WERI-Rb-1 (cell line): ENCODE measurements around the gene RUSF1.

Source experiments
- DNase-seq: peaks from one replicate; pipeline ENCODE4 v3.0.0-alpha.2; 2020
- H3K27ac ChIP-seq: fragments of 250-450 bp; sonication (Bioruptor Pico); 2 replicates; pipeline ENCODE4 v1.5.1; 2020; ENCODE audit warnings: mild to moderate bottlenecking, moderate library complexity
- H3K27me3 ChIP-seq: fragments of 250-450 bp; sonication (Bioruptor Pico); 2 replicates; pipeline ENCODE4 v1.5.1; 2021; ENCODE audit warnings: mild to moderate bottlenecking, low read depth, moderate library complexity; ENCODE audit not compliant: insufficient read depth, severe bottlenecking
- H3K36me3 ChIP-seq: fragments of 250-450 bp; sonication (Bioruptor Pico); 2 replicates; pipeline ENCODE4 v1.5.1; 2020; ENCODE audit warnings: mild to moderate bottlenecking, moderate library complexity
- H3K4me3 ChIP-seq: 2 replicates; pipeline ENCODE4 v1.5.1; 2011; ENCODE audit warnings: low read depth, mild to moderate bottlenecking, control low read depth, low read length
- H3K9me3 ChIP-seq: fragments of 250-450 bp; sonication (Bioruptor Pico); 2 replicates; pipeline ENCODE4 v1.5.1; 2021; ENCODE audit warnings: mild to moderate bottlenecking, moderate library complexity; ENCODE audit not compliant: severe bottlenecking
- TF ChIP-seq, protein P1 (sequence below): IDR thresholded peaks from 2 replicates; pipeline ENCODE4 v1.5.1; 2011; ENCODE audit warnings: low read depth, mild to moderate bottlenecking, control low read depth, inconsistent platforms, low read length

Gene RUSF1

DNA sequence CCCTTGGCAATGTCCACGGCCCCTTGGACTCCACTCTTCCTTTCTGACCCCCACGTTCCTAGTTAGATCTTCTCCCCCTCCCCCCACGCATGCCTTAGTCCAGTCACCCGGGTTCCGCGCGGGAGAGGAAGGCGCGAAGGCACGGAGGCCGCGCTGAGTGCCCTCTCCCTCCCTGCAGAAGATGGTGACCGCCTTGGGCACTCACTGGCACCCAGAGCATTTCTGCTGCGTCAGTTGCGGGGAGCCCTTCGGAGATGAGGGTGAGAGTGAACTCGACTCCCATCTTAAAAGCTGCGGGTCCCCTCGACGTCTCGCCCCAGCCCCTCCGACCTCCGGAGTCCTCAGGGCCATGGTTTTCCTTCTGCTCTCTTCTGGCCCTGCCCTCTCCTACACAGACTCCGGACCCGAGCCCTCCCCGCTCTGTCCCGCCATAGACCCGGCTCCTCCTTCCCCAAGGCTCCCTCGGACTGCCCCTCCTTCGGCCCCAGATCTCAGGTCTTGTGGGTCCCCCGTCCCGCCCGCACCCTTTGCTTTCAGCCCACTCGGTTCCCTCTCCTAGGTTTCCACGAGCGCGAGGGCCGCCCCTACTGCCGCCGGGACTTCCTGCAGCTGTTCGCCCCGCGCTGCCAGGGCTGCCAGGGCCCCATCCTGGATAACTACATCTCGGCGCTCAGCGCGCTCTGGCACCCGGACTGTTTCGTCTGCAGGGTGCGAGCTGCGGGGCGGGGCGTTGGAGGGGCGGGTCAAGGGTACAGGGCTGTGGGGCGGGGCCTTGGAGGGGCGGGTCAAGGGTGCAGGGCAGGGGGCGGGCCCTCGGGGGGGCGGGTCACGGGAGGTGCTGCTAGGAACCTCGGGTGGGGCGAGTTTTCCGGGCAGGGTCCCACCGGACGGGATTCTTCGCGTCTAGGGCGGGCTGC, 31.6 kb downstream of the RUSF1 start:
- Histone ChIP-seq H3K9me3 (no peaks in the 10 kb centered on the region), H3K36me3 (peaks cover 3% of the 10 kb centered on the region; the same call in 1 of the 2 replicates), H3K4me3 (no peak overlapping the region), H3K27me3 (no peaks in the 10 kb centered on the region), H3K27ac (no peak overlapping the region)
- DNase-seq: no peak
- TF ChIP-seq, protein P1, sequence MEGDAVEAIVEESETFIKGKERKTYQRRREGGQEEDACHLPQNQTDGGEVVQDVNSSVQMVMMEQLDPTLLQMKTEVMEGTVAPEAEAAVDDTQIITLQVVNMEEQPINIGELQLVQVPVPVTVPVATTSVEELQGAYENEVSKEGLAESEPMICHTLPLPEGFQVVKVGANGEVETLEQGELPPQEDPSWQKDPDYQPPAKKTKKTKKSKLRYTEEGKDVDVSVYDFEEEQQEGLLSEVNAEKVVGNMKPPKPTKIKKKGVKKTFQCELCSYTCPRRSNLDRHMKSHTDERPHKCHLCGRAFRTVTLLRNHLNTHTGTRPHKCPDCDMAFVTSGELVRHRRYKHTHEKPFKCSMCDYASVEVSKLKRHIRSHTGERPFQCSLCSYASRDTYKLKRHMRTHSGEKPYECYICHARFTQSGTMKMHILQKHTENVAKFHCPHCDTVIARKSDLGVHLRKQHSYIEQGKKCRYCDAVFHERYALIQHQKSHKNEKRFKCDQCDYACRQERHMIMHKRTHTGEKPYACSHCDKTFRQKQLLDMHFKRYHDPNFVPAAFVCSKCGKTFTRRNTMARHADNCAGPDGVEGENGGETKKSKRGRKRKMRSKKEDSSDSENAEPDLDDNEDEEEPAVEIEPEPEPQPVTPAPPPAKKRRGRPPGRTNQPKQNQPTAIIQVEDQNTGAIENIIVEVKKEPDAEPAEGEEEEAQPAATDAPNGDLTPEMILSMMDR: no peak

- TF ChIP-seq, protein P1: no peak
- Histone ChIP-seq H3K4me3 (no peak overlapping the region), H3K27me3 (no peaks in the 10 kb centered on the region), H3K9me3 (no peaks in the 10 kb centered on the region), H3K27ac (no peak overlapping the region), H3K36me3 (peaks cover 3% of the 10 kb centered on the region; the same call in 1 of the 2 replicates)
- DNase-seq: no peak
Measured at GRCh38 chr16:31475946-31476302, 32.3 kb downstream of the RUSF1 start.

DNA sequence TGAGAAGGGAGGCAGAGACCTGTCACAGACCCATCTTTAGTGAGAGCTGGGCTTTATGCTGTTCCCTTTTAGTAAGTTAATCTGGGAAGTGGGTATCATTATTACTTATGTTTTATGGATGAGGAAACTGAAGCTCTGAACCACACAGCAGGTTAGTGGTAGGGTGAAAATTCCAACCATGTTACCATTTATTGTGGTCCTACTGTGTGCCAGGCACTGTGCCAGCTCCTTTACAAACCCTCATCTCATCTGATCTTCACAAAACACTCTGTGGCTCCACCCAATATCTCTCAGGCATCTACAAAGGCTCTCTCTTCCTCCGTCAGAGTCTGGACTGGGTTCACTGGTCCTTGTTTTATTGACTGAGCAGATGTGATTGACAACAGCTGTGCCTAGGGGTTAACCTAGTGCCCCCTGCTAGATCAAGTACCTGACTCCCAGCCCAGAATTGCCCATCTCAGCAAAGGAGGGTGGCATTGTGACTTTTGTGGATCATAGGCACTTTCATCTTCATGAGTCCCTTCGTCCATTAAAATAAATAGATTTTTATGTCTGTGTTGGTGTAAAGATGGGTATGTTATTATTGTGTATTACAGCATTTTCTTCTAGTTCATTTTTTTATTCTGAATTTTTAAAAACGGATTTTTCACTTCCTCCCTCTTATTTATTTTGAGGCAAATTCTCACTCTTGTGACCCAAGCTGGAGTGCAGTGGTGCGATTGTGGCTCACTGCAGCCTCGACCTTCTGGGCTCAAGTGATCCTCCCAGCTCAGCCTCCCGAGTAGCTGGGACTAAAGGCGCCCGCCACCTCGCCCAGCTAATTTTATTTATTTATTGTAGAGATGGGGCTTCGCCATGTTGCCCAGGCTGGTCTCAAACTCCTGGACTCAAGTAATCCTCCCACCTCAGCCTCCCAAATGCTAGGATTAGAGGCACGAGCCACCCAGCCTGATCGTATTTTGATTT, 33.1 kb downstream of the RUSF1 start:
- TF ChIP-seq, protein P1: no peak
- Histone ChIP-seq H3K4me3 (no peak overlapping the region), H3K9me3 (no peaks in the 10 kb centered on the region), H3K27me3 (no peaks in the 10 kb centered on the region), H3K36me3 (peaks cover 3% of the 10 kb centered on the region; the same call in 1 of the 2 replicates), H3K27ac (no peak overlapping the region)
- no peak for DNase-seq

DNA sequence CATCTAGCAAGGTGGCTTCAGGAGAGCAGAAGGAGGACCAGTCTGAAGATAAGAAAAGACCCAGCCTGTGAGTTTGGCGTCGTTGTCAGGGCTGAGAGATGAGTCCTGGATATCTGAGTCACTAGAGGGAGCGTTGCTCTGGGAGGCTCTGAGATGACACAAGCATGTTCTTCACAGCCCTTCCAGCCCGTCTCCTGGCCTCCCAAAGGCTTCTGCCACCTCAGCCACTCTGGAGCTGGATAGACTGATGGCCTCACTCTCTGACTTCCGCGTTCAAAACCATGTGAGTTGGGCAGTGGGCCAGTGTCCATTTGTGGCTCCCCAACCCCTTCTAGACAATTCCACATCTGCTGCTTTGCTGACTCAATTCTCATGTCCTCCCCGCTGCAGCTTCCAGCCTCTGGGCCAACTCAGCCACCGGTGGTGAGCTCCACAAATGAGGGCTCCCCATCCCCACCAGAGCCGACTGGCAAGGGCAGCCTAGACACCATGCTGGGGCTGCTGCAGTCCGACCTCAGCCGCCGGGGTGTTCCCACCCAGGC, 33.9 kb downstream of the RUSF1 start:
- TF ChIP-seq, protein P1: no peak
- Histone ChIP-seq H3K36me3 (peaks cover 3% of the 10 kb centered on the region; the same call in 1 of the 2 replicates), H3K4me3 (no peak overlapping the region), H3K27me3 (no peaks in the 10 kb centered on the region), H3K9me3 (no peaks in the 10 kb centered on the region), H3K27ac (no peak overlapping the region)
- DNase-seq: no peak

DNA sequence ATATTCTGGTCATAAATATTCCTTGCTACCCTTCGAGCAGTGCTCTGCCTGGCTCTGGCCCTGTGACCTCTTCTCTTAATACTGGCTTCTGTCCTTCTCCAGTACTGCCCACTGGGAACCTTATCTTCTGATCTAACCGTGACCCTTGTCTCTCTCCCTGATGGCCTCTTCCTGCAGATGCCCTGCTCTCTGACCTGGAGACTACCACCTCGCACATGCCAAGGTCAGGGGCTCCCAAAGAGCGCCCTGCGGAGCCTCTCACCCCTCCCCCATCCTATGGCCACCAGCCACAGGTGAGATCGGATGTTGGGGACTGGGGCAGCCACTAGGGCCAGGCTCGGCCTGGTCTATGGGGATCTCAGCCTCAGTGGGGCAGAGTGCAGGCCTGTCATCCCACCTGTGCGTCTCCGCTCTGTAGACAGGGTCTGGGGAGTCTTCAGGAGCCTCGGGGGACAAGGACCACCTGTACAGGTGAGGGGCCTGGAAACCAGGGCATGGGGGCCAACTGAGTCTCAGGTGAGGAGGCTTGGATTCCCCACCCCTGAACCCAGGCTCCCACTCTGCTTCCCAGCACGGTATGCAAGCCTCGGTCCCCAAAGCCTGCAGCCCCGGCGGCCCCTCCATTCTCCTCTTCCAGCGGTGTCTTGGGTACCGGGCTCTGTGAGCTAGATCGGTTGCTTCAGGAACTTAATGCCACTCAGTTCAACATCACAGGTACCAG, 34.8 kb downstream of the RUSF1 start:
- DNase-seq: no peak

More for the DNA sequence above, 34.8 kb downstream of the RUSF1 start:
- TF ChIP-seq, protein P1: no peak
- Histone ChIP-seq H3K27ac (no peak overlapping the region), H3K27me3 (no peaks in the 10 kb centered on the region), H3K9me3 (no peaks in the 10 kb centered on the region), H3K4me3 (no peak overlapping the region), H3K36me3 (peaks cover 3% of the 10 kb centered on the region; the same call in 1 of the 2 replicates)
